ENCODE results near the gene UMAD1.

The UMAD1 gene

DNA sequence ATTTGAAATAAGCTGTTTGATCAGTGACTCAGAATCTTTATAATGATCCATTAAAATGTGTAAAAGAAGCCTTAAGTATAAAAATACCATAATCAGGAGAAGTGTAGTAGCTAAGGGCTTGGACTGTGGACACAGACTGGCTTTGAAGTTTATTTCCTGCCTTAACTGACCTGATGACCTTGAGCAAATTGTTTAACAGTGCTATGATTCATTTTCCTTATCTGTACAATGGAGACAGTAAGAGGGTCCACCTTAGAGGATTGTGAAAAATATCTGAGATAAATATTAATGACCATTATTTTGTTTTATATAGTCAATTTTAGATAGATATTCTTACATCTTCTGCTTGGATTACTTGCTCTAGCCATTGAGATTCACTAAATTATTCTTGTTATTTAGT is 91.2 kb downstream of the UMAD1 start:
- peaks cover 6 to 12% of the 10 kb centered on the region in 2 donors for H3K4me1 Mint-ChIP-seq (ENCODE audit: low read depth in 2 of 2)
- ATAC-seq (replicated peaks) (no peak), DNase-seq (no peak)

GRCh38 chr7:7732621-7733281 is 92.2 kb downstream of the UMAD1 start:
- no peak overlapping the region for H3K27ac Mint-ChIP-seq
- peaks cover 6 to 14% of the 10 kb centered on the region in 2 donors for H3K4me1 Mint-ChIP-seq (ENCODE audit: low read depth in 2 of 2)
- no peaks in the 10 kb centered on the region for H3K9me3 Mint-ChIP-seq
- ATAC-seq (replicated peaks) (no peak), DNase-seq (no peak)
- no peaks in the 10 kb centered on the region for H3K36me3 Mint-ChIP-seq (ENCODE audit: insufficient read depth)
- no peak overlapping the region for H3K4me3 Mint-ChIP-seq
- no peaks in the 10 kb centered on the region for H3K27me3 Mint-ChIP-seq

More for the DNA sequence above, 91.2 kb downstream of the UMAD1 start:
- Mint-ChIP-seq H3K4me3 (no peak overlapping the region), H3K27ac (no peak overlapping the region), H3K27me3 (no peaks in the 10 kb centered on the region), H3K9me3 (no peaks in the 10 kb centered on the region), H3K36me3 (ENCODE audit: insufficient read depth) (no peaks in the 10 kb centered on the region)

- ATAC-seq (replicated peaks) (no peak), DNase-seq (no peak)
- no peaks in the 10 kb centered on the region for H3K27me3 Mint-ChIP-seq
- no peak overlapping the region for H3K4me3 Mint-ChIP-seq
- peaks cover 14 to 29% of the 10 kb centered on the region in 2 donors for H3K4me1 Mint-ChIP-seq (ENCODE audit: low read depth in 2 of 2)
- H3K9me3 Mint-ChIP-seq = no peaks in the 10 kb centered on the region
- H3K36me3 Mint-ChIP-seq (ENCODE audit: insufficient read depth) = no peaks in the 10 kb centered on the region
- no peak overlapping the region for H3K27ac Mint-ChIP-seq
Observed at GRCh38 chr7:7736671-7737070, 96.1 kb downstream of the UMAD1 start.

GRCh38 chr7:7737674-7738073 is 97.1 kb downstream of the UMAD1 start:
- DNase-seq (no peak), ATAC-seq (replicated peaks) (no peak)
- Mint-ChIP-seq H3K4me3 (no peak overlapping the region), H3K36me3 (ENCODE audit: insufficient read depth) (no peaks in the 10 kb centered on the region), H3K27ac (no peak overlapping the region), H3K4me1 (ENCODE audit: low read depth in 2 of 2) (peaks cover 14 to 29% of the 10 kb centered on the region in 2 donors), H3K27me3 (no peaks in the 10 kb centered on the region), H3K9me3 (no peaks in the 10 kb centered on the region)

GRCh38 chr7:7738177-7738576 is 97.6 kb downstream of the UMAD1 start:
- Mint-ChIP-seq H3K36me3 (ENCODE audit: insufficient read depth) (no peaks in the 10 kb centered on the region), H3K4me3 (no peak overlapping the region), H3K27me3 (no peaks in the 10 kb centered on the region), H3K27ac (peak overlapping the region; percentile 83), H3K9me3 (no peaks in the 10 kb centered on the region), H3K4me1 (ENCODE audit: low read depth in 2 of 2) (peaks cover 14 to 29% of the 10 kb centered on the region in 2 donors)
- no peak for DNase-seq
- ATAC-seq (replicated peaks) = no peak

DNA sequence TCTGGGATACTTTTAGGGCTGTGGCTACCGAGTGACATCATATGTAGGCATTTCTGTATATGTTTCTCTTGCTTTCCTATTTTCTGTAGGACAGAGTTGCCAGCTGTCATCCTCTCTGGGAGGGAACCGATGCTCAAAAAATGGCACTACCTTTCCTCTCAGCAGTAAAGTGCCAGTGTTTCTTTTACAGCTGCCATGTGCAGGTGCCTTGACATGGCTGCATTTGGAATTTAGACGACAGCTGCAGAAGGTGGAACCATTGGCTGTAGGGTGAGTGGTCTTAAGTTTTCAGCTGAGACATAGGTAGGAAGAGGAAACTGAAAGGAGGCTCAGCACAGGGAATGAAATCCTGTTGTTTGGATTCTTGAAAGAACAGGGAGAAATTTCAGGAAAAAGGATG is 98.1 kb downstream of the UMAD1 start:
- Mint-ChIP-seq H3K36me3 (ENCODE audit: insufficient read depth) (no peaks in the 10 kb centered on the region), H3K4me1 (ENCODE audit: low read depth in 2 of 2) (peaks cover 14 to 29% of the 10 kb centered on the region in 2 donors), H3K27me3 (no peaks in the 10 kb centered on the region), H3K9me3 (no peaks in the 10 kb centered on the region), H3K27ac (peak overlapping the region; percentile 83), H3K4me3 (no peak overlapping the region)
- no peak for ATAC-seq (replicated peaks)
- no peak for DNase-seq

DNA sequence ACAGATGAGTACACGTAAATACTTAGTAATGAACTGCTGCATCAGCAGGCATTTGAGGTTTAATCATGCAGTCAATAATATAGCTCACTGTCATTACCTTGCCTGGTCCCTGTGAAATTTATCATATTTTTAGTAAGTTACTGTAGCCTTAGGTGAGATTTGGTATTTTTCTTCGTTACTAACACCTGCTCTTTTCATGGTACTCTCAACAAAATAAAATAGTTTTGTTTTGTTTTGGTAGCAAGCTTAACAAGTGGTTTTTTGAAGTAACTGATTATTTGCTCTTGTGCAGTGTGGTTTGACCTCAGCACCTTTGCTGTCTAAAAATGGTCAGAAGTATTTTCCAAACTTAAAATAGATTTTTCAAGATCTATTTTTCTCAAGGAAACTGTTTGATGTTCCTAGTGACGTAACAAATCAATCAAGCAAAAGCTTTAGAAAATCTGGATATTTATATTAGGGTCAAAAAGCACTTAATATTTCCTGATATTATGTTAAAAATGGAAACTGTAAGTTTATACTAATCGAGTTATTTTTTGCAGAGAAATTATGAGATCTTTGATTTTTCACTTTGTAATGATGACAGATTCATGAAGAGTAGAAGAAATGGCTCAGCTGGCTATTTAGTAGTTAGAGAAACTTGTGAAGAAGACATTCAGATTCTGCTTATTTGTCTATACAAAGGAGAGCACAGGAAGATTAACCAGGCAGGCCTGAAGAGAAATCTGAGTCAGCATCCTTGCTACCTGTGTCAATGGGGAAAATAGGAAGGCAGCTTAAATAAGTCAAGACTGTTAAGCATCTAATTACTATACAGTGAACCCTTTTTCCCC is 98.9 kb downstream of the UMAD1 start:
- no peaks in the 10 kb centered on the region for H3K27me3 Mint-ChIP-seq
- H3K36me3 Mint-ChIP-seq (ENCODE audit: insufficient read depth) = no peaks in the 10 kb centered on the region
- peak overlapping the region in 1 of 2 donors; percentile 2 for H3K4me3 Mint-ChIP-seq
- H3K4me1 Mint-ChIP-seq (ENCODE audit: low read depth in 2 of 2) = peaks cover 14 to 33% of the 10 kb centered on the region in 2 donors
- H3K27ac Mint-ChIP-seq = peak overlapping the region; percentile 83
- DNase-seq (no peak), ATAC-seq (replicated peaks) (peak; percentile 62)
- no peaks in the 10 kb centered on the region for H3K9me3 Mint-ChIP-seq

GRCh38 chr7:7740037-7740355 is 99.4 kb downstream of the UMAD1 start:
- DNase-seq (no peak), ATAC-seq (replicated peaks) (no peak)
- H3K27me3 Mint-ChIP-seq = no peaks in the 10 kb centered on the region
- no peaks in the 10 kb centered on the region for H3K9me3 Mint-ChIP-seq
- no peaks in the 10 kb centered on the region for H3K36me3 Mint-ChIP-seq (ENCODE audit: insufficient read depth)
- H3K4me3 Mint-ChIP-seq = peak overlapping the region in 1 of 2 donors; percentile 2
- H3K27ac Mint-ChIP-seq = peak overlapping the region; percentile 52 to 83
- peaks cover 14 to 33% of the 10 kb centered on the region in 2 donors for H3K4me1 Mint-ChIP-seq (ENCODE audit: low read depth in 2 of 2)

- H3K27ac Mint-ChIP-seq = no peak overlapping the region
- H3K27me3 Mint-ChIP-seq = no peaks in the 10 kb centered on the region
- H3K4me1 Mint-ChIP-seq (ENCODE audit: low read depth in 2 of 2) = peaks cover 15 to 43% of the 10 kb centered on the region in 2 donors
- DNase-seq = no peak
- H3K4me3 Mint-ChIP-seq = no peak overlapping the region
- no peak for ATAC-seq (replicated peaks)
- no peaks in the 10 kb centered on the region for H3K9me3 Mint-ChIP-seq
- no peaks in the 10 kb centered on the region for H3K36me3 Mint-ChIP-seq (ENCODE audit: insufficient read depth)
Observed at GRCh38 chr7:7742223-7742622, 101.7 kb downstream of the UMAD1 start.

DNA sequence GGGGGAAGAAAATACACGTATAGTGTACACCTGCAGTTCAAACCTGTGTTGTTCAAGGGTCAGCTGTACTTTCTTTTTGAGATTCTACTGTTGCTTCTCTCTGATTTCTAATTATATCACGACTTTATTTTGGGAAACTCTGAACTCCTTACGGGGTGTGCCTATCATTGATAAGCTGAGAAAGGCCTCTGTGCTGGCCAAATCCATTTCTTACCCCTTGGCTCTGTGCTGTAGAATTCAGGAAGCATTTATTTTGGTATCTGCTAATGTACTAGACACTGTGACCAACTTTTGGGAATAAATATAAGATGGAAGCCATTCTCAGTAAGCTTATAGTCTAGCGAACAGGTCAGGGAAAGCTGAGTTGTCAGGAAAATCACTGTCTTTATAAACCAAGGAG is 104.7 kb downstream of the UMAD1 start:
- no peak for ATAC-seq (replicated peaks)
- Mint-ChIP-seq H3K4me3 (no peak overlapping the region), H3K9me3 (no peaks in the 10 kb centered on the region), H3K27ac (no peak overlapping the region), H3K4me1 (ENCODE audit: low read depth in 2 of 2) (peaks cover 3 to 20% of the 10 kb centered on the region in 2 donors), H3K36me3 (ENCODE audit: insufficient read depth) (no peaks in the 10 kb centered on the region), H3K27me3 (no peaks in the 10 kb centered on the region)
- no peak for DNase-seq

- Mint-ChIP-seq H3K4me3 (no peak overlapping the region), H3K4me1 (ENCODE audit: low read depth in 2 of 2) (peaks cover 3 to 15% of the 10 kb centered on the region in 2 donors), H3K36me3 (ENCODE audit: insufficient read depth) (no peaks in the 10 kb centered on the region), H3K27ac (no peak overlapping the region), H3K27me3 (no peaks in the 10 kb centered on the region), H3K9me3 (no peaks in the 10 kb centered on the region)
- DNase-seq = no peak
- ATAC-seq (replicated peaks) = no peak
Observed at GRCh38 chr7:7745966-7746365, 105.4 kb downstream of the UMAD1 start.

DNA sequence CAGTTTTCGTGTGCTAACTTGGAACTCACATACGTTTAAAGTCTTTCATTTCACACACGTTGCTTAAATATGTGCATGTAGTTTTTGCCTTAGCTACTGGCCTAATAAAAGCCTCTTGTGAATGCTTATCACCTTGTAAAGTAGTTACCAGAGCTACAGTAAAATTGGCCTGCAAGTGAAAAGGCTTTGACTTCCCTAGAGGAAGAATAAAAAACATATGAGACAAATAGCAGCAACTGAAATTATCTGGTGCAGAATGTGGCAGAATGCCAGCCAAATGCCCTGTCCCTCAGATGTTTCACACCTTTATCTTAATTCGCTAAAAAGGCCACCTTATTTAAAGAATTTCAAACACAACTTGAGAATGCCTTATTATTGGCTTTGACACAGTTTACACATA is 105.9 kb downstream of the UMAD1 start:
- Mint-ChIP-seq H3K4me3 (no peak overlapping the region), H3K9me3 (no peaks in the 10 kb centered on the region), H3K36me3 (ENCODE audit: insufficient read depth) (no peaks in the 10 kb centered on the region), H3K27ac (no peak overlapping the region), H3K4me1 (ENCODE audit: low read depth in 2 of 2) (peaks cover 7 to 17% of the 10 kb centered on the region in 2 donors), H3K27me3 (no peaks in the 10 kb centered on the region)
- ATAC-seq (replicated peaks) (no peak), DNase-seq (no peak)

GRCh38 chr7:7750571-7751242 is 110.2 kb downstream of the UMAD1 start:
- Mint-ChIP-seq H3K4me3 (no peak overlapping the region), H3K36me3 (ENCODE audit: insufficient read depth) (no peaks in the 10 kb centered on the region), H3K9me3 (no peaks in the 10 kb centered on the region), H3K4me1 (ENCODE audit: low read depth in 2 of 2) (peaks cover 6 to 11% of the 10 kb centered on the region in 2 donors), H3K27ac (no peak overlapping the region), H3K27me3 (no peaks in the 10 kb centered on the region)
- ATAC-seq (replicated peaks) (no peak), DNase-seq (no peak)
